ENCODE measurements around the gene PPP2R2B.

DNA sequence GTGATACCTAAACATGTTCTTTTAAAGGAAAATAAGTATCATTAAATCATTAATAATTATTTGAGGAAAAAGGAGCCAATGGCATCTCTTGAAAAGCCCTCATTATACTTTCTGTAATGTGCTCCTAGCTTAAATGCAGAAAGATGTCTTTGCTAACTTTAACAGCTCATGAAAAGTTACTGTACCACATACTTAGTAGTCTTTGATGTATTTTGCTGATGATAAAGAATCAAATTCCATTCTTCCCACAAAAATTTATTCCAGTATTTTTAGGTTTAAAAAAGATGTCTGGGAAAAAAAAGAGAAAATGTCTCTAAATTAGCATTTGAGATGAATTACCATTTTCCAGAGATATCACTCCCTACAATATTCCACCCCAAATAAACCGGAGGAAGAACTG is 112.5 kb downstream of the PPP2R2B start:
- no peak for TF ChIP-seq POLR2A (IDR thresholded peaks at IDR 0.05; ENCODE audit: low read length)
- no peak for TF ChIP-seq GATA1 (IDR thresholded peaks at IDR 0.05; ENCODE audit: low read depth, low read length)

Measured in erythroblast (primary cell).